Sciatic nerve (tissue), 2 donors: ENCODE data around the gene CSMD2. TPM values are rescaled to one million over a fixed set of nuclear protein-coding genes. Genes with fewer than 3 reads are reported as not detected.

ENCODE experiments used
- ATAC-seq: fragments of 200-7000 bp; cut with Tn5 transposase; one replicate; pipeline ENCODE4 v1.9.1; 2020; ENCODE audit warnings: mild to moderate bottlenecking, moderate library complexity
- DNase-seq: peaks from one replicate; pipeline ENCODE4 v3.0.0-alpha.2; 2020; ENCODE audit warnings: low spot score
- intact Hi-C: fragments of 100-400 bp; cut with DNase I; formaldehyde crosslinking; loops from one replicate; pipeline ENCODE4 v1.14.2; 2022
- total RNA-seq: library from RNA; stranded (reverse); fragmentation: NEBNext Ultra II Directional; extraction: Animal tissue kit (Norgen Biotek cat#: 25700); gene quantifications from one replicate; pipeline ENCODE4 v1.2.1, GENCODE V29; 2021
- donor health status: DM: no; HTN: no; CAD: no.
- donor health status: DM: no; HTN: no; CAD: no.

CSMD2 gene
- total RNA-seq, 1 donor from 2014 or later: 1.5 TPM

DNA sequence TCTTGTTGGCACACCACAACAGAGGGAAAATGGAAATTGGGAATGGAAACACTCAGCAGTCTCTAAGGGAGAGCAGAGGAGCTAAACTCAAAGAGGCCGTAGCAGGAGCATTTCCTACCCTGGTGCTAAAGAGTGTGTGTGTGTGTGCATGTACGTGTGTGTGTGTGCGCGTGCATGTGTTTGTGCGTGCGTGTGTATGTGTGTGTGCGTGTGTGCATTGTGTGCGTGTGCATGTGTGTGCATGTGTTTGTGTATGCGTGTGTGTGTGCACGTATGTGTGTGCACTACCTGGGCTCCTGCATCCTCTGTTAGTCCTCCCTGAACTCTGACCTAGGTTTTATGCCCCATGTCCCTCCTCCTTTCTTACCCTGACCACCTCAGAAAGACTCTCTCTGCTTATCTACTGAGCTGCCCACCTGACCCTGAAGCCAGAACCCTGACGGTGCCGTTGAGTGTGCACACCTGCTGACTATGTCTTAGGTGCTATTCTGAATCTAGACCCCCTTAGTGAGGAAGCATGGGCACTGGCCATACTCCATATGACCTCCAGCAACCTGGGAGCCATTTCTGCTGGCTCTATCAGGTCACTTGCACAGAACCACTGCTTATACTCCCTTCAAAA, 458.3 kb downstream of the CSMD2 start:
- ATAC-seq (no peak), DNase-seq (no peak)
- intact Hi-C loops: no loop called here

DNA sequence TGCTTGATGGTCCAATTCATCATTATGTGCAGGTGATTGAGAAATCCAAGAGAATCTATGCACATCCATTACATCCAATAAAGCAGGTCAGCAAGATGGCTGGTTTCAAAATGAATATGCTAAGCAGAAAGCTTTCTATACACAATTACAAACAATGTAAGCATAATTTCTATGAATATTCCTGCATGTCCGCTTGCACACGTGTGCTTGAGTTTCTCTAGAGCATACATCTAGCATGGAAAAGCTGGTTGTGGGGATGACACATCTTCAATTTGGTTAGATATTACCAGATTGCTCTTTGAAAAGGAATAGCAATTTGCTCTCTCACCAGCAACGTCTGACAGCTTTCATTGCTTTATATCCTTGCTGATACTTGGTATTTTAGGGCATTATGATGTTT, 461.6 kb downstream of the CSMD2 start:
- ATAC-seq (no peak), DNase-seq (no peak)
- intact Hi-C loops: no loop called here

DNA sequence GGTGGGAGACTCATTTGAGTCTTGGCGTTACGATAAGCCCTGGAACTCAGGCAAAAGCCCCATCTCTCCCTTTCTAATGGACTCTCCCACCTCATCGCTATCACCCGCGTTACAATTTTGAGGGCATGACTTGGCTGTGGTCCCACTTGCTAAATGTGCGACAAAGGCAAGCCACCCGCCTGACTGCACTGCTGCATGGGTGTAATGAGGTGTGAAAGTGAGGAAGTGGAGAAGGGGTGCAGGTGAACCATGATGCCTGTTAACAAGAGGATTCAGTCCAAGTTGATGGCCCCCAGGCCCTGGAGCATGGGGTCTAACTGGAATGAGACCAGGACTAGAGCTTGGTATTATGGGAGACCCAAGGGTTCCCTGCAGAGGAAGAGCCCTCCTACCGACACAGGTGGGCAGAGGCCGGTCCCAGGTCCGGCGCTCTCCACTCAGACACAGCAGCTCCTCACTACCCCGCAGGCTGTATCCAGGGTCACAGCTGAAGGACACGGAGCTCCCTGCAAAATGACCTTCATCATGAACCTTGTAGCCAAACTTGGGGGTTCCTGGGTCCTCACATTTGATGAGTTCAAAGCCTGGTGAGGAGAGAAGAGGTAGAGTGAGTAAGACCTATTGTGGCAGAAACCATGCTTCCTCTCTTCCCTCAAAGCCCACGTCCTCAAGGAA, 466.5 kb downstream of the CSMD2 start:
- intact Hi-C loops: no loop called here
- ATAC-seq (no peak), DNase-seq (no peak)

DNA sequence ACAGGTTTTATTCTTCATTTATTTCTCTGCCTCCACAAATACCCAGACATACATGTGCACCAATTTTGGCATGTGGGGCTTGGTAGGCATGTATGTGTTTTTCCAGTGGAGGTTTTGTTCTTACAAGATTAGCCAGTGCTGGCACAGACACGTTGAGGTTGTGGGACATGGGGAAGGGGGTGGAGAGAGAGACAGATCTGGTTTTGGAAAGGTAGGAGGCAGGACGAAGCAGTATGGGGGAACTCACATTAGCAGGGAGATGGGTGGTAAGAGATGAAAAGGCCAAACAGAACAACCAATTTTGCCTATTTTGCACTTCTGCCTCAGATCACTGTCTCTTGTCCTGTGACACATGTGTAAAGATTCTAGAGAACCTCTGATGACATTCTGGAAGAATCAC, 467.2 kb downstream of the CSMD2 start:
- ATAC-seq (no peak), DNase-seq (no peak)
- intact Hi-C loops: no loop called here

DNA sequence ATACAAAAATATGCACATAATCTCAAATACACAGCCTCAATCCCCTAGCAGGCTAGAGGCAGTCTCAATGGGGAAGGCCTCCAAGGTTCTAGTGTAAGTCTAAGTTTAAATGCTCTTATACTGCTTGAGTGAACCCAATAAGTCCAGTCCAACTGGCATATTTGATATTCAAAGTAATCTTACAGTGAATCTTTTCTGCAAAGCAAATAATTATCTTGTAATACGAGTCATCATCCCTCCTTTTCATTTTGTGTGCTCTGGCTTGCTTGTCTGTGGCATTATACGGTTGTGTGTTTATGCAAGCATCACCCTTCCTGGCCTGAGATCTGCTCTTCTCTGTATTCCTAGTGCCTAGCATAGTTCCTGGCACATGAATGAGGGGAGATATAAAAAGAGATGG, 468.1 kb downstream of the CSMD2 start:
- DNase-seq (no peak), ATAC-seq (no peak)
- intact Hi-C loops: no loop called here

DNA sequence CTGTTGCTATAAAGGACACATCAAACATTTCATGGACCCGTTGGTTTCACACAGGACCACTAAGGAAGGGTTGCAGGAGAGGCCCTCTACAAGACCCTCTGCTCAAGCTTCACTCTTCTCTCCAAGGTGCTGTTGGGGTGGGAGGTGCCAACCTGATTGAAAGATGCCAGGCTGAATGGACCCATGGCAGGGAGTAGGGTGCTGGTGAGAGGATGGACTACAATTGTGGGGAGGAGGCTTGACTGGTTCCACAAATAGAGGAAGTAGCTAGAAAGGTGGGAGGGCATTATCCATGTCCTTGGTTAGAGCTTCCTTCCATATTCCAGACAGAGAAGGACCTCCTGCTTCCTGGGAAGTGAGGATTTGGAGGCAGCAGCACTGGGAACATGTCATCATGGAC, 468.7 kb downstream of the CSMD2 start:
- intact Hi-C loops: no loop called here
- ATAC-seq (no peak), DNase-seq (no peak)

DNA sequence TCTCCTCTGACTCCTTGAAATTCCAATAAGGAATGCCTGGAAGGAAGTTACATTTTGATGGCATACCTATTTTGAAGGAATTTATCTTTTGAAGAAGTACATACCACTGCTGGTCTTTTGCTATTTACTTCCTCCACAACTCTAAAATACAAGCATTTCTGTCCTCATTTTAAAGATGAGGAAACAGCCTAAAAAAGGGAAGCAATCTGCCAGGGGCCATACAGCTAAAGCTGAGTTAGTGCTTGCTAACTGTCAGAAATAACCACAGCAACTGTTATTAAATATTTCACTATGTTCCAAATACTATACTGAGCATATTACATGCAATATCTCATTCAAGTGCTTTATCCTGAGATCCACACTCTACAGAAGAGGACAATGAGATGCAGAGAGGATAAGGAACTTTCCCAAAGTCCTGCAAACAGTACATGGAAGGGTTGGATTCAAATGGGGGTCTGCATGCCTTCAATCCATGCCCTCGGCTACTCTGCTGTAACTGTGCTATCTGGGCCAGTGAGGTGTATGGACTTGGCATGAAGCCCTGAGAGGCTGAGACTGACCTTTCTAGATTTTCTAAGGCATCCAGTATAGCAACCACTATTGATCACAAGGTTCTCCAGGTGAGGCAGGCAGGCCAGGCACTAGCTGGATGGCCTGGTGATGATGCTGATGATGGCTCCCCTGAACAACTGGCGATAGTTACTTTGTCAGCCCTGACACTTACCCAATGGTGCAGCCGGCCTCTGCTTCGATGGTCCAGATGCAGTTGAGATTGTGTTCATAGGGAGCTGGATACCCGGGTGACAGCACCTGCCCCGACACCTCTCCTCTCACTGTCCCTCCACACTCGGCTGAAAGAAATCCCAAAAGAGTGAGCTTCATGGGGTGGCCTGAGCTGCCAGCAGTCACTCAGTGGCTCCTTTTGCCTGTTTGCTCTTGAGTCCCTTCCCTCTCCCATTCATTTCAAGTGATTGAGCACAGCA, 472.5 kb downstream of the CSMD2 start:
- DNase-seq (no peak), ATAC-seq (no peak)
- intact Hi-C loops: no loop called here

DNA sequence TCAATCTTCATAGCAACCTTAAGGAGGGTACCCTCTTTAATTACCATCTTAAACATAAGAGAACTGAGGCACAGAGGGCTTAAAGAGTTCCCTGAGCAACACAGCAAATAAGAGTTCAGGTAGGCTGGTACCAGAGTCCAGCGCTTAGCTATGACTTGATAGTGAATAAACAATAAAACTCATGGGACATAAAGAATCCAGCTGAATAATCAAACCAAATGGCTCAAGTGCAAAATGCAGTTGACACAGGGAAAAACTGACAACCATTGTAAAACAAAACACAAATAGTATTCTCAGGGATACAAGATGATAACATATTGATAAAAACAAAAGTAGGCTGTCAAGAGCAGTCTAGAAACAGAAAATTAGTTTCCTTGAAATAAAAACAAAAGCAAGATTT, 478.0 kb downstream of the CSMD2 start:
- ATAC-seq (no peak), DNase-seq (no peak)
- intact Hi-C loops: no loop called here

DNA sequence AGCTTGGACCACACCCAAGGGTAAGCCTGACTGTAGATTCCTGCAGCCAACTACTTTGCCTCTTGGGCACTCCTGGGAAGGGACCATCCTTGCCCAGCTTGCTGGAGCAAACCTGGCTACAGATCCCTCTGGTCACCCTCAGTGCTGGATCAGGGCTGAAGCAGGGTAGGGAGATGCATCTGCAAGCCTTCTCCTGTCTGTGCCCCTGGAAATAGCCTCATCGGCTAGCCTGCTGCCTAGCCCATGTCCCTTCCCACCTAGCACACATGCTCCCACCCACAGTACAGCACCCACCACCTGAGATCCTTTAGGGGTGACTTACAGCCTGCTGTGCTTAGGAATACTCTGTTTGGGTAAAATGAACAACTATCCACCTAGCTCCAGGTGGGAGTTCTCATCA, 478.5 kb downstream of the CSMD2 start:
- intact Hi-C loops: no loop called here
- ATAC-seq: no peak

DNA sequence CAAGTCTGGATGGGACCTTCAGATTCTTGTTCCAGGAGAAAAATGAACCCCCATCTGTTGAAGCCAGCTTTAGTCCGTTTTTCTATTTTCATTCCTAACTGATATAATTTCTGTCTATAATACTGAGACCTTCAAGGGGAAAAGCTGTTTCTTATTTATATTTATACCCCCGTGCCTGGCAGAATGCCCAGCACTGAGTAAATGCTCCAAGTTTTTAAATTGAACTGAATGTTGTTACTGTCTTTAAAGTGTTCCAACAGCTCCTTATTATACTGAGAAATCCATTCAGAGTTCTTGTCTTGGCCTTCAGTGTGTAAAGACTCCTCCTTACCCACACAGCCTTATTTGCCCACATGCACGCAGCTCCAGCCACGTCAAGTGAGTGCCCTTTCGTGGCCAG, 479.8 kb downstream of the CSMD2 start:
- DNase-seq (no peak), ATAC-seq (no peak)
- intact Hi-C loops: no loop called here

More for the DNA sequence above, 478.5 kb downstream of the CSMD2 start:
- no peak for DNase-seq

DNA sequence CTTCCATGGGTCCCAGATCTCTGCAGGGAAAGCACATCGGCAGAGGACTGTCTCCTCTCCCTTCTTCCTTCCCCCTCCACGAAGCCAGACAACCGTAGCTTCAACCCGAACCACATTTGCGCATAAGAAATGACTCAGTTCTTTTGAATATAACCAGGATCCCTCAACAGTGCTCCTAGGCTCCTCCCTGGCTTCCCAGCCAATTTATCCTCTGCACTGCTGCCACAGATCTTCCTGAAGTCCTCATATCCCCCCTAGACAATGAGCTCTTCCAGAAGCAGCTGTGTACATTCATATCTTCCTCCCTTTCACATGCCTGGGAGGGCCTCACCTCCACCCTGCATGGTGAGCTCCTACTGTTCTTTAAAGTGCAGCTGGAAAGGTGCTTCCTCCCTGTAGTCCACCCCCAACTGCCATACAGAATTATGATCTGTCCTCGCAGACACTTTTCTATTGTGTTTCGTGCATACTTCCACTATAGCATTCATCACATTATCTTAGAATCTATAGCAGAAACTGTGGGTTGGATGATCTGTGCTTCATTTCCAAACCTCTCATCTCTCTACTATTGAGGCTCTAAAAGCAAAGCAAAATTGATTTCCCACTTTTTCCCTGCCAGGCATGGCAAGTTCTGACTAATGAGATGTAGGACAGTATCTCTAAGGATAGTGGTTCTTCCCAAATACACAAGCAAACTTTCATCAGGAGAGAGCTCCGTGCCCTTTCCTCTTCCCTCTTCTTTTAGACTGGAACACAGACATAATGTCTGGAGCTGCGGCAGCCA, 480.4 kb downstream of the CSMD2 start:
- intact Hi-C loops: no loop called here
- ATAC-seq (no peak), DNase-seq (no peak)

DNA sequence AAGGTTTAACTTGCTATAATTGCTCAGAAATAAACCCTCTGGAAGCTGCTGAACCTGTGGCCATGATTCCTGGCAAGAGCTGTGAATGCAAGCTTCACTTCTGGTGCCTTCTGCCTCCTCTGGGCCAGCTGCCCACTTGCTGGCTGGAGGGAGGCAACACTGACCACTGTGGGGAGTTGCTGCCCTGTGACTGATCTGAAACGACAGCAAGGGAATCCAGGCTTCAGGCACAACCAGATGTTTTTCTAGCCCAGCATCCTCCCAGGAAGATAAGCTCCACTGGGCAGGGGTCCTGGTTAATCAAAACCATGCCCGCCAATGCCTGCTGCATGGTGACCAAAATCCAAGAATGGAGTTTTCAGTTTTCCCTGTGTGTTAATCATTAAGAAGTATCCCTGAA, 481.1 kb downstream of the CSMD2 start:
- ATAC-seq (no peak), DNase-seq (no peak)
- intact Hi-C loops: no loop called here

DNA sequence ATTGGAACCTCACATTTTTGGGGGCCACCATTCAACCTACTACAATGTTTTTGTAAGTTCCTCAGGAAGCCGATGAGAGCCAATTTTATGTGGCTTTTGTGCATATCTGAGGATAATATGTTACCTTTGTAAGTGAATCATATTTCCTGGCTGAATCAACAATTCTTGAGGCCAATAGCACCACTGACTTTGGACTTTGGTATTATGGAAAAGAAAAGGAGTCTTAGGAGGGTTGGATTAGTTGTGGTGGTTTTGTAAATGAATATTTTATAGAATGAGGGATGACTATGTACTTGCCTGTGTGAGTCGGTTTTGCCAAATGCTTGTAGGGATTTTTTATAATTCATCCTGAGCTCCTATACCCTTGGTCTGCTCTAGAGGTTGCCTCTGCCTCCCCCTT, 482.7 kb downstream of the CSMD2 start:
- intact Hi-C loops: no loop called here
- DNase-seq (no peak), ATAC-seq (no peak)

DNA sequence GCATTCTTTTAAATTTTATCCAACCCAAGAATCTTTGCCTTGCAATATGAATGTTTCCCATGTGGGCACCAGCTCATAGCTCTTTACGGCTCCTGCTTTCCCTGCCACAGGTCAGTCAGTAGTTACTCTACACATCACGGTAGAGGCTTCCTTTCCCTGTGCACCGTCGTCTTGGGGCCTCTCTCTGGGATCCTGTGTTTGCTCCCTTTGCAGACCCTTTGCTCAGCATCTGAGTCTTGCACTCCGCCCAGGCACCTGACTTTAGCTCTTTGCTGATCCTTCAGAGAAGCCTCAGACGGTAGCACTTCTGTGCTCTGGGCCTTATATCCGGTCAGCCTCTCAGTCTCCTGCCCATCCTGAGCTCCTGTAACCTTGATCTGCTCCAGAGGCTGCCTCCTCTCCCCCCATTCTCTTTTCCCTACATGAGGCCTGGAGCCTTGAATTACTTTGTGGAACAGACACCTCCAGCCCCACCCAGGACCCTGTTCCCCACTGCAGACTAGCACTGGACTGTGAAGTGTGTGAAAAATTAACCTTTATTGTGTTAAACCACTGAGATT, 484.7 kb downstream of the CSMD2 start:
- no peak for ATAC-seq
- intact Hi-C loops: no loop called here
- DNase-seq: no peak

DNA sequence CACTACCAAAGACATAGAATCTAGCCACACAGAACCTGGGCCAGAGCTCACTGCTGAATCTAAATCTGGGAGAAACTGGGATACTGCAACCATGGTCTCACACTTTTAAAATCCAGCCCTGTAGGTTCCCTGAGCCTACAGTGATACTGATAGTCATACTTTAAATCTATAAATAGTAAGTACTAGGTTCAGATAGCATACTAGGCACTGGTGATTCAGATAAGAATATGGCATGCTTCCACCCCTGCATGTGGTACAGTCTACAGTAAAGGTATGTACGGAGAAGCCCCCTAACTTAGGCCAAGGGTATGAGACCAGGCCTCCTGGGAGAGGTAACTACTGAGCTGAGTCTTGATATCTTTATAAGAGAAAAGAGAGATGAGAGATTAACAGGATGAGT, 494.5 kb downstream of the CSMD2 start:
- ATAC-seq (no peak), DNase-seq (no peak)
- intact Hi-C loops: no loop called here

DNA sequence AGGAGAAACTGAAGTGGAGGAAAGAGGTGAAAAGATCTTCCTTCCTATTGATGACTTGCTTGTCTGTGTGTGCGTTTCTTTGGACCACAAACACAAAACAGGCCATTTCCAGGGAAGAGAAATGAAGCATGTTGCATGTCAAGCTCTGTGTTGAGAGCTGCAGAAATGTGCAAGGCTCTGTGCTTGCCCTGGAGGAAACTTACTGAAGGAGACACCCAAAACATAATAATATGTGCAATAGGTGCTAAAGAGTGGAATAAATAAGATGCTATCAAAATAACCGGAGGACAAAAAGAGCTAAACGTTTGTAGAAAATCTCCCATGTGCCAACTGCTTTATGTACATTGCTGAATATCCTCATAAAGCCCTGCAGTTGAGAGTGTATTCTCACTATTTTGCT, 496.3 kb downstream of the CSMD2 start:
- ATAC-seq: no peak
- DNase-seq: no peak
- intact Hi-C loops: no loop called here

DNA sequence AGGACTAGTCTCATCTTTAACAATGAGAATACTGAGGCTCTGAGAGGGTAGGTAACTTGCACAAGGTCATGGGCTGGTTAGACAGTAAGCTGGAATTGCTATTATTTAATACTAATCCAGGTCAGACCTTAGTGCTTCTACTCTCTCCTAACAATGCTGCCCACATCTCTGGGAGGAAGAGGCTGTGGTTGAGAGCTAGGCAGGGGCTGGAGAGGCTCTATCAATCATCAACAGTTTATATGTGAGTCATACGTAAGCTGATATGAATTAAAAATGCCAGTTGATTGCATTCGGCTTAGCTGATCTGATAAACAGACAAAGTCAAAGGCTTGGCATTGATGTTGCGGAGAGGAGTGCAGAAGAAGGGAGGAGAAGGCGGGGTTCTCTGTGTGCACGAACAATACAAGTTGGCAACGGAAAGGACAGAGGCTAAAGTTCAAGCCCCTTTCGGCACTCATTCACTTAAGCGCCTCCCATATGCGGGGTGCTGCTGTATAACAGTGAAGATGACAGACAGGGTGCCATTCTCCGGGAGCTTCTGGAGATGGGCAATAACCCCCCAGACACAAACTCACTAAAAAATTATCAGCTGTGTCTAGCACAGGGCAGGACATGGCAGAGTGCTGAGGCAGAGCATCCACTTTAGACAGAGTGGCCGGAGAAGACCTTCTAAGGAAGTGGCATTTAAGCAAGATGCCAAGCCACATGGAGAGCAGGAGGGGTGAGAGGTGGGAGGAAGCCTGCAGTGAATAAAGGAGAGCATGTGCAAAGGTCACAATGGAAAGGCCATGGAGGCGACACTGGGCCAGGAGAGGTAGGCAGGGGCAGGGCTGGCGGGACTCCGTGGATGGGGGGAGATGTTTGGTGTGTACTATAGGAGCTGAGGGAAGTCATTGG, 497.4 kb downstream of the CSMD2 start:
- no peak for ATAC-seq
- intact Hi-C loops: no loop called here
- DNase-seq: no peak

DNA sequence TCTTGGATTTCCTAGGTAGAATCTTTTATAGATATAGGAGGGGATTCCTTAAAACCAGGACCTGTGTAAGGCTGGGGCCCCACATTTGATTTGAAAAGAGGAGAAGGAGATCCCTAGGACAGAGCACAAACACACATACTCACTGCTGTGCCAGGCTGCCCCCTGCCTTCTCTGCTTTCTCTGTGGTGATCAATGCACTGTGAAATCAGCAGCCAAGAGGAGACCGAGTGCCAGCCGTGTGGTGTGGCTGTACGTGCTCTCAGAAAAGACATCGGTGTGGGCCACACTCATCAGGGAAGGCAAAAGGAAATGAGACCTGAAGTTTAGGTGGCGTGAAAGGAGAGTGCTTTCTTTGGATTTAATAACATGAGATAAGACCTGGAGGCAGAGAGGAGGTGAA, 498.4 kb downstream of the CSMD2 start:
- no peak for DNase-seq
- intact Hi-C loops: no loop called here
- ATAC-seq: no peak
